ENCODE data around the gene EIF4EBP3. TPM values are rescaled to one million over a fixed set of nuclear protein-coding genes. Genes with fewer than 3 reads are reported as not detected.
"Not testable (repeated sequence)": the region's sequence is repeated elsewhere in the genome, so short reads cannot be mapped to it uniquely, and the experiment has no call there.

The EIF4EBP3 gene
- total RNA-seq, 1 donor = 4.7 TPM

GRCh38 chr5:140587495-140587894 lies 40.0 kb downstream of the EIF4EBP3 start:
- H3K27me3 ChIP-seq (ENCODE audit: insufficient read depth, low read length) = peaks cover 13% of the 10 kb centered on the region
- no peaks in the 10 kb centered on the region for H3K9me3 ChIP-seq (ENCODE audit: low read depth, low read length)
- H3K4me3 ChIP-seq (ENCODE audit: insufficient read depth, low read length) = no peak overlapping the region
- no peaks in the 10 kb centered on the region for H3K79me2 ChIP-seq (ENCODE audit: insufficient read depth, low read length)
- H4K20me1 ChIP-seq (ENCODE audit: insufficient read depth, low read length) = no peaks in the 10 kb centered on the region
- no peak overlapping the region for H3K27ac ChIP-seq (ENCODE audit: low read depth, low read length)
- no peaks in the 10 kb centered on the region for H3K36me3 ChIP-seq (ENCODE audit: insufficient read depth, low read length)
- H3K4me2 ChIP-seq (ENCODE audit: insufficient read depth, low read length) = no peak overlapping the region
- peaks cover 24% of the 10 kb centered on the region for H3K4me1 ChIP-seq (ENCODE audit: insufficient read depth, low read length)
- TF ChIP-seq, protein P1, sequence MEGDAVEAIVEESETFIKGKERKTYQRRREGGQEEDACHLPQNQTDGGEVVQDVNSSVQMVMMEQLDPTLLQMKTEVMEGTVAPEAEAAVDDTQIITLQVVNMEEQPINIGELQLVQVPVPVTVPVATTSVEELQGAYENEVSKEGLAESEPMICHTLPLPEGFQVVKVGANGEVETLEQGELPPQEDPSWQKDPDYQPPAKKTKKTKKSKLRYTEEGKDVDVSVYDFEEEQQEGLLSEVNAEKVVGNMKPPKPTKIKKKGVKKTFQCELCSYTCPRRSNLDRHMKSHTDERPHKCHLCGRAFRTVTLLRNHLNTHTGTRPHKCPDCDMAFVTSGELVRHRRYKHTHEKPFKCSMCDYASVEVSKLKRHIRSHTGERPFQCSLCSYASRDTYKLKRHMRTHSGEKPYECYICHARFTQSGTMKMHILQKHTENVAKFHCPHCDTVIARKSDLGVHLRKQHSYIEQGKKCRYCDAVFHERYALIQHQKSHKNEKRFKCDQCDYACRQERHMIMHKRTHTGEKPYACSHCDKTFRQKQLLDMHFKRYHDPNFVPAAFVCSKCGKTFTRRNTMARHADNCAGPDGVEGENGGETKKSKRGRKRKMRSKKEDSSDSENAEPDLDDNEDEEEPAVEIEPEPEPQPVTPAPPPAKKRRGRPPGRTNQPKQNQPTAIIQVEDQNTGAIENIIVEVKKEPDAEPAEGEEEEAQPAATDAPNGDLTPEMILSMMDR (IDR thresholded peaks at IDR 0.05; ENCODE audit: extremely low read depth, low read depth, low read length) = no peak
- DNase-seq (ENCODE audit: insufficient read length, low spot score, missing footprints) = no peak
- H2AFZ ChIP-seq (ENCODE audit: low read length) = no peak overlapping the region

DNA sequence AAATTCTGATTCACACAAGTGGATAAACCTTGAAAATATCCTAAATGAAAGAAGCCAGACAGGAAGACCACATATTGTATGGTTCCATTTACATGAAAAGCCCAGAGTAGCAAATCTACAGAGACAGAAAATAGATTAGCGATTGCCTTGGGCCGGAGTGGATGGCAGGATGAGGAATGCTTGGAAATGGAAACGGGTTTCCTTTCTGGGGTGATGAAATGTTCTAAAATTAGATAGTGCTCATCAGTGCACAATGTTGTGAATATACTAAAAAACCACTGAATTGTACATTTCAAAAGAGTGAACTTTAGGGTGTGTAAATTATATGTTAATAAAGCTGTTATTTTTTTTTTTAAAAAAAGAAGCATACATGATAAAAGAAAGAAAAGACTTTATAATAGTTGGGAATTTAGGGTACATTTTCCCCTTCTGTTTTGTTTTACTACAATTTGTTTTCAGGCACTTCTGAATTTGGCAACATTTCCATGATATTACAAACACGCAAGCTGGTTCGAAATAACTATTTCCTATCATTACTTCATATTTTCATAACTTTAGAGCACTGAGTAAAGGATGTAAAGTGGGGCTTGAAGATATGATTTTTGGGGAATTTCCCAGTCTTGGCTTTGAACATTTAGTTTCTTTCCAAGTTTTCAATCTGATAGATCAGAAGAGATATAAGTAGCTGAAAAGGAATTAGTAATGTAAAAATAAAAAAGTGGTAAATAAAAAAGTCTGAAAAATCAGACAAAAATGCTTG lies 41.0 kb downstream of the EIF4EBP3 start:
- peak overlapping the region; percentile 58 for H3K27ac ChIP-seq (ENCODE audit: low read depth, low read length)
- H3K79me2 ChIP-seq (ENCODE audit: insufficient read depth, low read length) = no peaks in the 10 kb centered on the region
- no peaks in the 10 kb centered on the region for H4K20me1 ChIP-seq (ENCODE audit: insufficient read depth, low read length)
- H3K4me3 ChIP-seq (ENCODE audit: insufficient read depth, low read length) = no peak overlapping the region
- peaks cover 24% of the 10 kb centered on the region for H3K4me1 ChIP-seq (ENCODE audit: insufficient read depth, low read length)
- no peaks in the 10 kb centered on the region for H3K36me3 ChIP-seq (ENCODE audit: insufficient read depth, low read length)
- H3K4me2 ChIP-seq (ENCODE audit: insufficient read depth, low read length) = peak overlapping the region; percentile 63
- TF ChIP-seq, protein P1 (IDR thresholded peaks at IDR 0.05; ENCODE audit: extremely low read depth, low read depth, low read length) = no peak
- peak; percentile 45 for DNase-seq (ENCODE audit: insufficient read length, low spot score, missing footprints)
- no peaks in the 10 kb centered on the region for H3K9me3 ChIP-seq (ENCODE audit: low read depth, low read length)
- peak overlapping the region; percentile 60 for H2AFZ ChIP-seq (ENCODE audit: low read length)
- H3K27me3 ChIP-seq (ENCODE audit: insufficient read depth, low read length) = peaks cover 13% of the 10 kb centered on the region

DNA sequence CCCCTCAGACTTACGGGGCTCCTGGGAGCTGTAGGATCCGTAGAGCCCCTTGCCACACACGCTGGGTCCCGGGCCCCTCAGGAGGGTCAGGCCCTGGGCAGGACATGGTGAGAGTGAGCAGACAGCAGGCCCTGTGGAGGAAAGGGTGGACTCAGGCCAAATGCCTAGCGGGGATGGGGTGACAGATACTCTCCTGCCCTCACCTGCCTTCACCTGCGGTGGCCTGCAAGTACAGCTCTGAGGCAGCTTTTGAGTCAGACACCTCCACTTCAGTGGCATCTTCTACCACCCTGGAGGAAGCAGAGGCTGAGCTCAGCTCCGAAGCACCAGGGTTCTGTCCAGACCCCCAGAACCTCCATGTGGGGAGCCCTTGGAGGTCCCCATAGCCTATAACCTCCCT lies 43.4 kb downstream of the EIF4EBP3 start:
- peaks cover 10% of the 10 kb centered on the region for H3K27me3 ChIP-seq (ENCODE audit: insufficient read depth, low read length)
- H2AFZ ChIP-seq (ENCODE audit: low read length) = no peak overlapping the region
- no peak overlapping the region for H3K27ac ChIP-seq (ENCODE audit: low read depth, low read length)
- H3K4me1 ChIP-seq (ENCODE audit: insufficient read depth, low read length) = peaks cover 24% of the 10 kb centered on the region
- H3K79me2 ChIP-seq (ENCODE audit: insufficient read depth, low read length) = no peaks in the 10 kb centered on the region
- H3K9me3 ChIP-seq (ENCODE audit: low read depth, low read length) = no peaks in the 10 kb centered on the region
- H3K36me3 ChIP-seq (ENCODE audit: insufficient read depth, low read length) = no peaks in the 10 kb centered on the region
- DNase-seq (ENCODE audit: insufficient read length, low spot score, missing footprints) = no peak
- no peaks in the 10 kb centered on the region for H4K20me1 ChIP-seq (ENCODE audit: insufficient read depth, low read length)
- H3K4me2 ChIP-seq (ENCODE audit: insufficient read depth, low read length) = no peak overlapping the region
- TF ChIP-seq, protein P1 (IDR thresholded peaks at IDR 0.05; ENCODE audit: extremely low read depth, low read depth, low read length) = no peak
- H3K4me3 ChIP-seq (ENCODE audit: insufficient read depth, low read length) = no peak overlapping the region

DNA sequence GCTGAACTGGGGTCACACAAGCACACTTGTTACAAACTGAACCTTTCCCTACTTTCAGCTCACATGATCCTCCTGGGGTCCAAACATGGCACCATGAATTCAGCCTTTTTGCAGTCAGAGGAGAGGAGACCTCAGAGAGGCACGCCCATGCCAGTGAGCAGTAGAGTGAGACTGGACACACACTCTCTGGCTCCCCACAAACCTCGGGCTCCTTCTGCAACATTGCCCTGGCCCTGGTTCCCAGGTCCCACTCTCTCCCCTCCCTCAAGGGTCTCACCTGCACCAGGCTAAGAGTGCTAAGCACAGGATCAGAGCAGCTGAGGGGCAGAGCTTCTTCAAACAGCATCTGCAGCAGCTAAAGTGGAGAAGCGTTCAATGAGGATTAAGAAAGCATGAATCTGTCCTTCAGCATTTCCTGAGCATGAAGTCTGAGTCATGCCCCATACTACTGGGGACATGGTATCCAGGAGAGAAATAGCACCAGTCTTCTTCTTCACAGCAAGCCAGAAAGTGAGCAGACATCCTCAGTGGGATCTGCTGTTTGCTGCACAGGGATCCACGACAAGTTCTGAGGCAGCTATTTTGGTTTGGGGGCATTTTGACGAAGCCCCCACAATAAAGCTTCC lies 44.4 kb downstream of the EIF4EBP3 start:
- peaks cover 5% of the 10 kb centered on the region for H3K27me3 ChIP-seq (ENCODE audit: insufficient read depth, low read length)
- H3K27ac ChIP-seq (ENCODE audit: low read depth, low read length) = no peak overlapping the region
- no peaks in the 10 kb centered on the region for H4K20me1 ChIP-seq (ENCODE audit: insufficient read depth, low read length)
- no peaks in the 10 kb centered on the region for H3K36me3 ChIP-seq (ENCODE audit: insufficient read depth, low read length)
- TF ChIP-seq, protein P1 (IDR thresholded peaks at IDR 0.05; ENCODE audit: extremely low read depth, low read depth, low read length) = no peak
- peak; percentile 91 for DNase-seq (ENCODE audit: insufficient read length, low spot score, missing footprints)
- peak overlapping the region; percentile 63 for H2AFZ ChIP-seq (ENCODE audit: low read length)
- no peaks in the 10 kb centered on the region for H3K9me3 ChIP-seq (ENCODE audit: low read depth, low read length)
- peak overlapping the region; percentile 61 for H3K4me2 ChIP-seq (ENCODE audit: insufficient read depth, low read length)
- H3K4me1 ChIP-seq (ENCODE audit: insufficient read depth, low read length) = peaks cover 24% of the 10 kb centered on the region
- peak overlapping the region; percentile 2 for H3K4me3 ChIP-seq (ENCODE audit: insufficient read depth, low read length)
- no peaks in the 10 kb centered on the region for H3K79me2 ChIP-seq (ENCODE audit: insufficient read depth, low read length)

DNA sequence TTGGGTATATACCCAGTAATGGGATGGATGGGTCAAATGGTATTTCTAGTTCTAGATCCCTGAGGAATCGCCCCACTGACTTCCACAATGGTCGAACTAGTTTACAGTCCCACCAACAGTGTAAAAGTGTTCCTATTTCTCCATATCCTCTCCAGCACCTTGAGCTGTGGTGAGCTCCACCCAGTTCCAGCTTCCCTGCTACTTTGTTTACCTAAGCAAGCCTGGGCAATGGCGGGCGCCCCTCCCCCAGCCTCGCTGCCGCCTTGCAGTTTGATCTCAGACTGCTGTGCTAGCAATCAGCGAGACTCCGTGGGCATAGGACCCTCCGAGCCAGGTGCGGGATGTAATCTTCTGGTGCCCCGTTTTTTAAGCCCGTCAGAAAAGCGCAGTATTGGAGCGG lies 45.6 kb downstream of the EIF4EBP3 start:
- H3K79me2 ChIP-seq (ENCODE audit: insufficient read depth, low read length); H3K9me3 ChIP-seq (ENCODE audit: low read depth, low read length); H4K20me1 ChIP-seq (ENCODE audit: insufficient read depth, low read length); DNase-seq (ENCODE audit: insufficient read length, low spot score, missing footprints); H3K27ac ChIP-seq (ENCODE audit: low read depth, low read length); H3K36me3 ChIP-seq (ENCODE audit: insufficient read depth, low read length); H3K4me2 ChIP-seq (ENCODE audit: insufficient read depth, low read length); H3K27me3 ChIP-seq (ENCODE audit: insufficient read depth, low read length); H3K4me3 ChIP-seq (ENCODE audit: insufficient read depth, low read length); H2AFZ ChIP-seq (ENCODE audit: low read length): not testable (repeated sequence)
- peaks cover 23% of the 10 kb centered on the region for H3K4me1 ChIP-seq (ENCODE audit: insufficient read depth, low read length)

All from osteoblast (primary cell).